WTC11 (cell line): Measurements from ENCODE around the gene CTDSP2. TPM values are rescaled to one million over a fixed set of nuclear protein-coding genes. Genes with fewer than 3 reads are reported as not detected.

Experiments
- ATF3 ChIP-seq: sonication (generic); formaldehyde crosslinking; conservative IDR thresholded peaks from 2 replicates; pipeline ENCODE4 v1.8.1; 2022; ENCODE audit warnings: mild to moderate bottlenecking, missing genetic modification reagents
- CBFB ChIP-seq: sonication (generic); formaldehyde crosslinking; IDR thresholded peaks from 2 replicates; pipeline ENCODE4 v1.8.1; 2022; ENCODE audit warnings: mild to moderate bottlenecking, low read depth, missing genetic modification reagents
- CREM ChIP-seq: sonication (generic); formaldehyde crosslinking; IDR thresholded peaks from 2 replicates; pipeline ENCODE4 v1.8.1; 2022; ENCODE audit warnings: mild to moderate bottlenecking, missing genetic modification reagents, moderate library complexity
- ETV6 ChIP-seq: sonication (generic); formaldehyde crosslinking; IDR thresholded peaks from 2 replicates; pipeline ENCODE4 v1.8.1; 2022; ENCODE audit warnings: mild to moderate bottlenecking, missing genetic modification reagents
- FOXP4 ChIP-seq: sonication (generic); formaldehyde crosslinking; IDR thresholded peaks from 2 replicates; pipeline ENCODE4 v1.8.0; 2022; ENCODE audit warnings: mild to moderate bottlenecking, missing genetic modification reagents
- GABPB1 ChIP-seq: sonication (generic); formaldehyde crosslinking; IDR thresholded peaks from 2 replicates; pipeline ENCODE4 v1.8.1; 2023; ENCODE audit warnings: mild to moderate bottlenecking, missing genetic modification reagents
- GTF2I ChIP-seq: fragments of 250-450 bp; sonication (Bioruptor Pico); conservative IDR thresholded peaks from 2 replicates; pipeline ENCODE4 v1.4.0; 2021; ENCODE audit warnings: mild to moderate bottlenecking
- JUN ChIP-seq: sonication (generic); formaldehyde crosslinking; IDR thresholded peaks from 2 replicates; pipeline ENCODE4 v1.8.0; 2023; ENCODE audit warnings: mild to moderate bottlenecking, missing genetic modification reagents
- NFE2L1 ChIP-seq: sonication (generic); formaldehyde crosslinking; IDR thresholded peaks from 2 replicates; pipeline ENCODE4 v1.8.1; 2023; ENCODE audit warnings: missing genetic modification reagents
- RORB ChIP-seq: fragments of 250-450 bp; sonication (Bioruptor Pico); IDR thresholded peaks from 2 replicates; pipeline ENCODE4 v1.9.0; 2021; ENCODE audit warnings: mild to moderate bottlenecking
- STAT6 ChIP-seq: sonication (generic); formaldehyde crosslinking; conservative IDR thresholded peaks from 2 replicates; pipeline ENCODE4 v1.8.1; 2023; ENCODE audit warnings: mild to moderate bottlenecking, low read depth, missing genetic modification reagents, moderate library complexity
- TP53 ChIP-seq: sonication (generic); formaldehyde crosslinking; IDR thresholded peaks from 2 replicates; pipeline ENCODE4 v1.8.1; 2023; ENCODE audit warnings: mild to moderate bottlenecking, missing genetic modification reagents
- ZBTB43 ChIP-seq: sonication (generic); formaldehyde crosslinking; IDR thresholded peaks from 2 replicates; pipeline ENCODE4 v1.8.1; 2023; ENCODE audit warnings: mild to moderate bottlenecking, missing genetic modification reagents
- total RNA-seq: library from RNA; stranded (reverse); gene quantifications from 3 replicates; pipeline ENCODE4 v1.2.3, GENCODE V29; 2021
- TF ChIP-seq, protein P1 (sequence below): sonication (generic); formaldehyde crosslinking; IDR thresholded peaks from 2 replicates; pipeline ENCODE4 v1.8.1; 2022; ENCODE audit warnings: missing genetic modification reagents, borderline replicate concordance
- TF ChIP-seq, protein P2 (sequence below): fragments of 200-600 bp; IDR thresholded peaks from 2 replicates; pipeline ENCODE4 v1.8.0; 2022; ENCODE audit warnings: antibody characterized with exemption
- TF ChIP-seq, protein P3 (sequence below): sonication (generic); formaldehyde crosslinking; IDR thresholded peaks from 2 replicates; pipeline ENCODE4 v1.8.1; 2023; ENCODE audit warnings: mild to moderate bottlenecking, missing genetic modification reagents, moderate library complexity
- TF ChIP-seq, protein P4 (sequence below): sonication (generic); formaldehyde crosslinking; IDR thresholded peaks from 2 replicates; pipeline ENCODE4 v1.8.1; 2023; ENCODE audit warnings: mild to moderate bottlenecking, missing genetic modification reagents, borderline replicate concordance

CTDSP2 gene
- total RNA-seq, 1 experiment from 2014 or later: 122 TPM

DNA sequence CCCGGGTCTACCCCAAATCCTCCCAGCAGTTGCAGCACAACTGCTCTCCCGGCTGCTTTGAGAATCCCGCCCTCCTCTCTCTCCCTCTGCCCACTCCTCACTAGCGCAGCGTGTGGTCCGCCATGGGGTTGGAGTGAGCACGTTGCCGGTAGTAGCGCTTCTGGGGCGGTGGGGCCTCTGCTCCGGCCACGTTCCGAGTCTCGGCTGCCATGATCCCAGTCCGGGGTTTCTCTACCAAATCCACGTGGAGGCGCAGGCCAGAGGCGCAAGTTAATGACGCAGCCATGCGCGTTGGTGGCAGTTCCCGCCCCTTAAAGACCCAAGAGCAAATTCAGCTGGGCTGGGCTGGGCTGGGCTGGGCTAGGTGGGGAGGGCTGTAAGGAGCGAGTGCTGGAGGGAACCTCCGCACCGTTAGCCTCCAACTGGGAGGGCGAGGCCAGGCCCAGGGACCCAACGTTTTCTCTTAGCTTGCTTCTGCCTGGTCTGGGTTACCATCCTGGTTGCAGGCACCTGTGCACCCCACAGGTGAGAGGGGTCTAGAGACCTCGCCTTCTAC lies 74.6 kb downstream of the CTDSP2 start, which contains the start of gene METTL1 (continued):
- TF ChIP-seq, protein P1, sequence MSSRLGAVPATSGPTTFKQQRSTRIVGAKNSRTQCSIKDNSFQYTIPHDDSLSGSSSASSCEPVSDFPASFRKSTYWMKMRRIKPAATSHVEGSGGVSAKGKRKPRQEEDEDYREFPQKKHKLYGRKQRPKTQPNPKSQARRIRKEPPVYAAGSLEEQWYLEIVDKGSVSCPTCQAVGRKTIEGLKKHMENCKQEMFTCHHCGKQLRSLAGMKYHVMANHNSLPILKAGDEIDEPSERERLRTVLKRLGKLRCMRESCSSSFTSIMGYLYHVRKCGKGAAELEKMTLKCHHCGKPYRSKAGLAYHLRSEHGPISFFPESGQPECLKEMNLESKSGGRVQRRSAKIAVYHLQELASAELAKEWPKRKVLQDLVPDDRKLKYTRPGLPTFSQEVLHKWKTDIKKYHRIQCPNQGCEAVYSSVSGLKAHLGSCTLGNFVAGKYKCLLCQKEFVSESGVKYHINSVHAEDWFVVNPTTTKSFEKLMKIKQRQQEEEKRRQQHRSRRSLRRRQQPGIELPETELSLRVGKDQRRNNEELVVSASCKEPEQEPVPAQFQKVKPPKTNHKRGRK (CRISPR knock-in tag): 0 out of 2 replicates have a peak, but pooled peaks have one; percentile 15
- peak; percentile 76; the same call in 1 of the 2 replicates for TF ChIP-seq CBFB
- TF ChIP-seq ZBTB43: peak; percentile 64; the same call in 1 of the 2 replicates
- no peak for TF ChIP-seq RORB
- TF ChIP-seq ETV6 (CRISPR knock-in tag): peak; percentile 81; the same call in 1 of the 2 replicates
- peak; percentile 82 for TF ChIP-seq TP53
- peak; percentile 97 for TF ChIP-seq CREM (CRISPR knock-in tag)
- TF ChIP-seq GABPB1 (CRISPR knock-in tag): peak; percentile 87
- TF ChIP-seq, protein P2, sequence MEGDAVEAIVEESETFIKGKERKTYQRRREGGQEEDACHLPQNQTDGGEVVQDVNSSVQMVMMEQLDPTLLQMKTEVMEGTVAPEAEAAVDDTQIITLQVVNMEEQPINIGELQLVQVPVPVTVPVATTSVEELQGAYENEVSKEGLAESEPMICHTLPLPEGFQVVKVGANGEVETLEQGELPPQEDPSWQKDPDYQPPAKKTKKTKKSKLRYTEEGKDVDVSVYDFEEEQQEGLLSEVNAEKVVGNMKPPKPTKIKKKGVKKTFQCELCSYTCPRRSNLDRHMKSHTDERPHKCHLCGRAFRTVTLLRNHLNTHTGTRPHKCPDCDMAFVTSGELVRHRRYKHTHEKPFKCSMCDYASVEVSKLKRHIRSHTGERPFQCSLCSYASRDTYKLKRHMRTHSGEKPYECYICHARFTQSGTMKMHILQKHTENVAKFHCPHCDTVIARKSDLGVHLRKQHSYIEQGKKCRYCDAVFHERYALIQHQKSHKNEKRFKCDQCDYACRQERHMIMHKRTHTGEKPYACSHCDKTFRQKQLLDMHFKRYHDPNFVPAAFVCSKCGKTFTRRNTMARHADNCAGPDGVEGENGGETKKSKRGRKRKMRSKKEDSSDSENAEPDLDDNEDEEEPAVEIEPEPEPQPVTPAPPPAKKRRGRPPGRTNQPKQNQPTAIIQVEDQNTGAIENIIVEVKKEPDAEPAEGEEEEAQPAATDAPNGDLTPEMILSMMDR: no peak
- TF ChIP-seq, protein P3, sequence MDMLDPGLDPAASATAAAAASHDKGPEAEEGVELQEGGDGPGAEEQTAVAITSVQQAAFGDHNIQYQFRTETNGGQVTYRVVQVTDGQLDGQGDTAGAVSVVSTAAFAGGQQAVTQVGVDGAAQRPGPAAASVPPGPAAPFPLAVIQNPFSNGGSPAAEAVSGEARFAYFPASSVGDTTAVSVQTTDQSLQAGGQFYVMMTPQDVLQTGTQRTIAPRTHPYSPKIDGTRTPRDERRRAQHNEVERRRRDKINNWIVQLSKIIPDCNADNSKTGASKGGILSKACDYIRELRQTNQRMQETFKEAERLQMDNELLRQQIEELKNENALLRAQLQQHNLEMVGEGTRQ (CRISPR knock-in tag): peak; percentile 81
- TF ChIP-seq FOXP4 (CRISPR knock-in tag): no peak
- TF ChIP-seq, protein P4, sequence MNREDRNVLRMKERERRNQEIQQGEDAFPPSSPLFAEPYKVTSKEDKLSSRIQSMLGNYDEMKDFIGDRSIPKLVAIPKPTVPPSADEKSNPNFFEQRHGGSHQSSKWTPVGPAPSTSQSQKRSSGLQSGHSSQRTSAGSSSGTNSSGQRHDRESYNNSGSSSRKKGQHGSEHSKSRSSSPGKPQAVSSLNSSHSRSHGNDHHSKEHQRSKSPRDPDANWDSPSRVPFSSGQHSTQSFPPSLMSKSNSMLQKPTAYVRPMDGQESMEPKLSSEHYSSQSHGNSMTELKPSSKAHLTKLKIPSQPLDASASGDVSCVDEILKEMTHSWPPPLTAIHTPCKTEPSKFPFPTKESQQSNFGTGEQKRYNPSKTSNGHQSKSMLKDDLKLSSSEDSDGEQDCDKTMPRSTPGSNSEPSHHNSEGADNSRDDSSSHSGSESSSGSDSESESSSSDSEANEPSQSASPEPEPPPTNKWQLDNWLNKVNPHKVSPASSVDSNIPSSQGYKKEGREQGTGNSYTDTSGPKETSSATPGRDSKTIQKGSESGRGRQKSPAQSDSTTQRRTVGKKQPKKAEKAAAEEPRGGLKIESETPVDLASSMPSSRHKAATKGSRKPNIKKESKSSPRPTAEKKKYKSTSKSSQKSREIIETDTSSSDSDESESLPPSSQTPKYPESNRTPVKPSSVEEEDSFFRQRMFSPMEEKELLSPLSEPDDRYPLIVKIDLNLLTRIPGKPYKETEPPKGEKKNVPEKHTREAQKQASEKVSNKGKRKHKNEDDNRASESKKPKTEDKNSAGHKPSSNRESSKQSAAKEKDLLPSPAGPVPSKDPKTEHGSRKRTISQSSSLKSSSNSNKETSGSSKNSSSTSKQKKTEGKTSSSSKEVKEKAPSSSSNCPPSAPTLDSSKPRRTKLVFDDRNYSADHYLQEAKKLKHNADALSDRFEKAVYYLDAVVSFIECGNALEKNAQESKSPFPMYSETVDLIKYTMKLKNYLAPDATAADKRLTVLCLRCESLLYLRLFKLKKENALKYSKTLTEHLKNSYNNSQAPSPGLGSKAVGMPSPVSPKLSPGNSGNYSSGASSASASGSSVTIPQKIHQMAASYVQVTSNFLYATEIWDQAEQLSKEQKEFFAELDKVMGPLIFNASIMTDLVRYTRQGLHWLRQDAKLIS (CRISPR knock-in tag): peak; percentile 84; the same call in 1 of the 2 replicates
- no peak for TF ChIP-seq JUN (CRISPR knock-in tag)
- 0 out of 2 replicates have a peak, but pooled peaks have one; percentile 62 for TF ChIP-seq STAT6
- TF ChIP-seq GTF2I (CRISPR knock-in tag): 0 out of 2 replicates have a peak, but pooled peaks have one; percentile 53
- peak; percentile 16; the same call in 1 of the 2 replicates for TF ChIP-seq NFE2L1
- TF ChIP-seq ATF3 (CRISPR knock-in tag): 0 out of 2 replicates have a peak, but pooled peaks have one; percentile 17
